BLaER1 treated with 17β-estradiol and CSF1 and Interleukin-3, amounts not matched to agents 10 nM and 100 nM (cell line): ENCODE measurements around the gene PQBP1.

Experiments used
- H3K27ac ChIP-seq, 11 experiments: shearing (Covaris generic); formaldehyde crosslinking; 2 replicates each; pipeline ENCODE4 v1.8.1; 2022
- H3K27me3 ChIP-seq, 11 experiments: shearing (Covaris generic); formaldehyde crosslinking; 2 replicates each; pipeline ENCODE4 v1.8.1; 2022
- H3K36me3 ChIP-seq, 11 experiments: shearing (Covaris generic); formaldehyde crosslinking; 2 replicates each; pipeline ENCODE4 v1.8.1; 2022
- H3K4me1 ChIP-seq, 10 experiments: shearing (Covaris generic); formaldehyde crosslinking; 2 replicates each; pipeline ENCODE4 v1.8.1; 2022
- H3K4me2 ChIP-seq, 11 experiments: shearing (Covaris generic); formaldehyde crosslinking; 2 replicates each; pipeline ENCODE4 v1.8.1; 2022
- H3K4me3 ChIP-seq, 10 experiments: shearing (Covaris generic); formaldehyde crosslinking; 2 replicates each; pipeline ENCODE4 v1.8.1; 2022
- H3K9ac ChIP-seq, 11 experiments: shearing (Covaris generic); formaldehyde crosslinking; 2 replicates each; pipeline ENCODE4 v1.8.1; 2022
- H3K9me3 ChIP-seq, 11 experiments: shearing (Covaris generic); formaldehyde crosslinking; replicated peaks in 1 of 11; 2 replicates each; pipeline ENCODE4 v1.8.1; 2022
- H4K20me1 ChIP-seq, 11 experiments: shearing (Covaris generic); formaldehyde crosslinking; 2 replicates each; pipeline ENCODE4 v1.8.1; 2022
- Cebpa-rat ChIP-seq, 11 experiments: shearing (Covaris generic); IDR thresholded peaks; 2 replicates each; pipeline ENCODE4 v1.8.1; 2022

PQBP1 gene

DNA sequence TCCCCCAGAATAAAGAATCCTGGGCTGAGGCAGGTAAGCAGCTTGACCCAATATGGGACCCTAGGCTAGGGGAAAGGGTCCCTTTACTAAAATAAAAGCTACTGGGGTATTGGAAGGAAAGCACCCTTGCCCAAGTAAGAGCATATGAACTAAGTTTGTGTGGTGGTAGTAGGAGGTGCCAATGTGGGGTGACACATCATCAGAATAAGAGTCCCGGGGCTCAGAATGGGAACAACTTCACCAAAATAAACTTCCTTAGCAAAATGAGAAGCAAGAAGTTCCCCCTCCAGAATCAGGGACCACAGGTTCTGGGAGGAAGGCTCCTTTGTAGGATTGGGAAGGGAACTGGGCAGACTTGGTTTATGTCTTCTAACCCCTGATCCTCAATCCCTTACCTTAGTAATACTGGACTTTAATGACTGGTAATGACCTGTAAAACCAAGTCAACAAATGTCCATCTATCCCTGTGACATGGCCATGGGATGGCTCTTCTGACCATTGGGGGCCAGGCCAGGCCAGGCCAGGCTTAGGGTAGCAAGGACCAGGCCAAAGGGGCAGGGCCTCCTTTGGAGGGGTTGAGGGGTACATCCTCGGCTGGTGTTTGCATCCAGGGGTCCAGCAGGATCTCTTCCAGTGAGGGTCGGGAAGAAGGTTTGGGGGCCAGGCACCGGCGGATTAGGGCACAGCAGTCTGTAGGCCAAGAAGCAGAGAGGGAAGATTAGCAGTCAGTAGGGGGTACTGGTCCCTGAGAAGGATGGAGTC lies 16.1 kb downstream of the PQBP1 start:
- Histone ChIP-seq H3K4me2 (peak overlapping the region in 3 of 11 experiments; percentile 3 to 83 (median 79); a peak in 4 of 22 replicates), H3K27ac (no peak overlapping the region), H3K9ac (peak overlapping the region in 2 of 11 experiments; percentile 27 to 61; a peak in 2 of 22 replicates), H4K20me1 (peaks cover 31 to 57% (median 53%) of the 10 kb centered on the region in 11 experiments; a peak in 21 of 22 replicates), H3K36me3 (peaks cover 19 to 41% (median 29%) of the 10 kb centered on the region in 11 experiments), H3K27me3 (peaks cover 21 to 65% (median 51%) of the 10 kb centered on the region in 11 experiments; a peak in 20 of 22 replicates), H3K4me3 (no peak overlapping the region), H3K9me3 (peaks cover 0 to 7% (median 0%) of the 10 kb centered on the region in 11 experiments; a peak in 4 of 22 replicates), H3K4me1 (peaks cover 13 to 56% (median 25%) of the 10 kb centered on the region in 10 experiments)
- TF ChIP-seq Cebpa-rat (IDR thresholded peaks at IDR 0.05): no peak

DNA sequence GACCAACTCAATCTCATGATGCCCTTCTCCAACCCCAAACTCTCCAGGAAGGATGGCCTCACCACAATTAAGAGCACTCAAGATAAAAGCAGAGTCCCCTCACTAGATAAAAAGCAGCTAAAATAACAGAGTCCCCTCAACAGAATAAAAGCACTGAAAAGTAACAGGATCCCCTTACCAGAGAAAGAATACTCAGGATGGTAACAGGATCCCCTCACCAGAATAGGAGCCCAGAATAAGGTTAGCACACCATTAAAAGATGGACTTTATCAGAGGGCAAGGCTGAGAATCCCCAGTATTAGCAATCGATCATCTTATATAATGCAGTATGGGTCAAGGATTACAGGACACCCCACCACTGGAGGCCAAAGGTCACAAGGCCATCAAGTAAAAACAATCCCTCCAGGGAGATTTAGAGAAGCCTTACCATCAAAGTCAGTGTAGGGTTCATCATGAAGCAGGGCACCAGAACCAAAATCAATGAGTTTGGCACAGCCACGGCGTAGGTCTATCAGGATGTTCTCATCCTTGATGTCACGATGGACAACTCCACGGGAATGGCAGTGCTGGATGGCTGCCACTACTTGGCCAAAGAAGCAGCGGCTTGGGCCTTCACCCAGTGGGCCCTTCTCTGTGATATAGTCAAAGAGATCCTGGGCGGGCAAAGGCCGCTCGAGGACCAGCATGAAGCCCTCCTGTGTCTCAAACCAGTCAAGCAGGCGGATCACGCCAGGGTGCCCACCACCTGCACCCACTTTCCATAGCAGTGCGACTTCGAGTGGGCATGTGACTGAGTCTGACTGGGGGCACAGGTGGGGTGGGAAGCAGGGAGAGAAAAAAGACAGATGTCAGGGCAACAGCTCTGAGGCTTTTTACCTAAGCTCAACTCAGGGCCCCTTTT lies 17.1 kb downstream of the PQBP1 start:
- H3K27ac ChIP-seq: no peak overlapping the region
- H3K4me2 ChIP-seq: peak overlapping the region in 3 of 11 experiments; percentile 66 to 83 (median 79); a peak in 5 of 22 replicates
- H3K4me3 ChIP-seq: peak overlapping the region in 1 of 10 experiments; percentile 11; a peak in 1 of 20 replicates
- peaks cover 27 to 61% (median 50%) of the 10 kb centered on the region in 11 experiments; a peak in 21 of 22 replicates for H4K20me1 ChIP-seq
- peaks cover 23 to 55% (median 46%) of the 10 kb centered on the region in 11 experiments; a peak in 20 of 22 replicates for H3K27me3 ChIP-seq
- peak overlapping the region in 3 of 11 experiments; percentile 2 to 61 (median 27); a peak in 2 of 22 replicates for H3K9ac ChIP-seq
- peaks cover 20 to 59% (median 31%) of the 10 kb centered on the region in 10 experiments for H3K4me1 ChIP-seq
- no peak for TF ChIP-seq Cebpa-rat (IDR thresholded peaks at IDR 0.05)
- peaks cover 0 to 7% (median 0%) of the 10 kb centered on the region in 11 experiments; a peak in 4 of 22 replicates for H3K9me3 ChIP-seq
- peaks cover 19 to 41% (median 29%) of the 10 kb centered on the region in 11 experiments for H3K36me3 ChIP-seq

- H3K4me2 ChIP-seq: peak overlapping the region; percentile 66 to 90 (median 82)
- peaks cover 24 to 70% (median 34%) of the 10 kb centered on the region in 10 experiments for H3K4me1 ChIP-seq
- peak overlapping the region; percentile 6 to 89 (median 82); a peak in 17 of 22 replicates for H3K27ac ChIP-seq
Observed at GRCh38 chrX:48917139-48918001, 19.6 kb downstream of the PQBP1 start.

DNA sequence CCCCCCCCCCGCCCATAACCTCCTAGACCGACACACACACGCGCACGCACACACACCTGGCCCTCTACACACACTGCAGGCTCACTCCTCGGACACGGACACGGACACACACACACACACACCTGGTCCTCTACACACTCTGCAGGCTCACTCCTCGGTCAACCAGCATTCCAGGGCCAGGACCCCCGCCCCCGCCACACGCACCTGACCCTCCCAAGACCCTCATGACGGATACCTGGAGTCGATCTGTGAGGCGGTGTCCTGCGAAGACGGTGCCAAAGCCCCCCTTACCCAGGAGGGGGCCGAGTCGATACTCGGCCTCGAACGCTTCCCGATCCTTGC lies 20.5 kb downstream of the PQBP1 start:
- H3K27ac ChIP-seq: peak overlapping the region; percentile 70 to 89 (median 83)
- H3K36me3 ChIP-seq: peaks cover 18 to 47% (median 35%) of the 10 kb centered on the region in 11 experiments
- TF ChIP-seq Cebpa-rat (IDR thresholded peaks at IDR 0.05): no peak
- peak overlapping the region; percentile 70 to 85 (median 76) for H3K4me3 ChIP-seq
- H3K4me1 ChIP-seq: peaks cover 24 to 61% (median 34%) of the 10 kb centered on the region in 10 experiments
- H4K20me1 ChIP-seq: peaks cover 30 to 68% (median 48%) of the 10 kb centered on the region in 11 experiments; a peak in 21 of 22 replicates
- peak overlapping the region; percentile 13 to 90 (median 81); a peak in 20 of 22 replicates for H3K4me2 ChIP-seq
- H3K9ac ChIP-seq: peak overlapping the region; percentile 83 to 91 (median 86)
- H3K9me3 ChIP-seq: peaks cover 0 to 7% (median 0%) of the 10 kb centered on the region in 11 experiments; a peak in 3 of 22 replicates
- H3K27me3 ChIP-seq: peaks cover 30 to 62% (median 49%) of the 10 kb centered on the region in 11 experiments; a peak in 21 of 22 replicates

More at GRCh38 chrX:48917139-48918001, 19.6 kb downstream of the PQBP1 start:
- peak overlapping the region; percentile 83 to 91 (median 86) for H3K9ac ChIP-seq
- H3K27me3 ChIP-seq: peaks cover 28 to 62% (median 48%) of the 10 kb centered on the region in 11 experiments; a peak in 20 of 22 replicates
- peak overlapping the region; percentile 70 to 85 (median 76) for H3K4me3 ChIP-seq
- H3K36me3 ChIP-seq: peaks cover 19 to 44% (median 30%) of the 10 kb centered on the region in 11 experiments
- peaks cover 0 to 7% (median 0%) of the 10 kb centered on the region in 11 experiments; a peak in 3 of 22 replicates for H3K9me3 ChIP-seq
- peaks cover 27 to 73% (median 55%) of the 10 kb centered on the region in 11 experiments; a peak in 21 of 22 replicates for H4K20me1 ChIP-seq
- no peak for TF ChIP-seq Cebpa-rat (IDR thresholded peaks at IDR 0.05)

GRCh38 chrX:48918643-48919340 lies 21.1 kb downstream of the PQBP1 start, which contains the start of gene PIM2:
Gene PIM2 (minus strand): TSS chrX:48919024. CDS start chrX:48918834, 190 bp downstream.
- Histone ChIP-seq H3K9me3 (peaks cover 0 to 7% (median 0%) of the 10 kb centered on the region in 11 experiments; a peak in 3 of 22 replicates), H3K36me3 (peaks cover 18 to 47% (median 35%) of the 10 kb centered on the region in 11 experiments), H4K20me1 (peaks cover 32 to 64% (median 46%) of the 10 kb centered on the region in 11 experiments; a peak in 21 of 22 replicates), H3K27me3 (peaks cover 28 to 62% (median 49%) of the 10 kb centered on the region in 11 experiments; a peak in 21 of 22 replicates), H3K27ac (peak within 1 kb of the TSS; percentile 70 to 89 (median 83)), H3K4me1 (peaks cover 24 to 56% (median 34%) of the 10 kb centered on the region in 10 experiments), H3K9ac (peak within 1 kb of the TSS; percentile 83 to 91 (median 86)), H3K4me3 (peak within 1 kb of the TSS; percentile 70 to 85 (median 76)), H3K4me2 (peak within 1 kb of the TSS; percentile 66 to 90 (median 81))
- TF ChIP-seq Cebpa-rat (IDR thresholded peaks at IDR 0.05): no peak

DNA sequence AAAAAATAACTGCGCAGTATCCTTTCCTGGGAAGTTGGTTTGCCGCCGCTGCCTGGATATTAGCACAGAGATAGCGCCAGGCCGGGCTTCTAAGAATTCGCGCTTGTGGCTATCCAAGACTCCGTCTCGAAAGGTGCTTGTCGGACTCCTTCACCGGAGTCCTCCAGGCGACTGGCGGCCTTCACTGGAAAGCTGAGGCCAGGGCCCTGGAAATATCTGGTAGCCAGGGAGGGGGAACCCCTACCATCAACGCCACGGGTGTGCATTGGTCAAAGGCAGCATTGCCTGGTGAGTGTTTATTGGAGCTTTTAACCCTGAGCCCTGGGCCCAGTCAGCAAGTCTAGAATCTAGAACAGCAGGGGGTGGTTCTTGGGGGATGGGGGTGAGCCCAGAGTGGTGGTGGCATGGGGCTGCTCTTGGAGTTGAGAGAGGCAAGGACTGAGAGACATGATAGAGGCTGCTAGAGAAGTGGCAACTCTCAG lies 21.7 kb downstream of the PQBP1 start:
- Histone ChIP-seq H3K36me3 (peaks cover 16 to 47% (median 35%) of the 10 kb centered on the region in 11 experiments), H3K4me3 (peak overlapping the region; percentile 52 to 85 (median 76)), H3K9me3 (peaks cover 0 to 7% (median 0%) of the 10 kb centered on the region in 11 experiments; a peak in 3 of 22 replicates), H4K20me1 (peaks cover 28 to 64% (median 42%) of the 10 kb centered on the region in 11 experiments; a peak in 21 of 22 replicates), H3K27ac (peak overlapping the region in 9 of 11 experiments; percentile 14 to 85 (median 69); a peak in 16 of 22 replicates), H3K9ac (peak overlapping the region; percentile 34 to 89 (median 74); a peak in 19 of 22 replicates), H3K4me2 (peak overlapping the region; percentile 58 to 87 (median 76)), H3K27me3 (peaks cover 25 to 62% (median 49%) of the 10 kb centered on the region in 11 experiments; a peak in 21 of 22 replicates), H3K4me1 (peaks cover 24 to 50% (median 34%) of the 10 kb centered on the region in 10 experiments)
- TF ChIP-seq Cebpa-rat (IDR thresholded peaks at IDR 0.05): no peak
